Spleen (tissue), 7 donors: ENCODE data around the gene PIP4K2C.

Source experiments
- CTCF ChIP-seq, 11 experiments: fragments of 200-600 bp in 7 of 11; fragments of 450-650 bp in 4 of 11; sonication (generic) in 4 of 11; IDR thresholded peaks in 8 of 11; conservative IDR thresholded peaks in 3 of 11; 1 replicate in 7 of 11; 2 replicates in 4 of 11; pipeline versions ENCODE4 v1.4.0 to v1.8.0; 2016 to 2021; ENCODE audit warnings: antibody characterized with exemption in 11 of 11, inconsistent platforms in 4 of 11, mild to moderate bottlenecking in 1 of 11
- POLR2A ChIP-seq, 3 donors: fragments of 450-650 bp; IDR thresholded peaks; one replicate each; pipeline ENCODE4 v1.5.1; 2017; ENCODE audit warnings: antibody characterized with exemption in 3 of 3, mild to moderate bottlenecking in 1 of 3
- donor health status: DM: no; HTN: no; CAD: no; lungs with moderate emphysema.
- donor health status: DM: no; HTN: no; CAD: no.
- donor health status: DM: no; HTN: no; CAD: no.

- TF ChIP-seq POLR2A (IDR thresholded peaks at IDR 0.05) (no peak), CTCF (IDR thresholded peaks at IDR 0.05 in 8 of 11, conservative IDR thresholded peaks at IDR 0.05 in 3 of 11) (no peak)
Observed at GRCh38 chr12:57590479-57590863, 521 bp upstream of the PIP4K2C start.
